Heart right ventricle (tissue), 16 donors: ENCODE results near the gene CASQ2. TPM values are rescaled to one million over a fixed set of nuclear protein-coding genes. Genes with fewer than 3 reads are reported as not detected.
A peak's percentile ranks its signal among the peaks of the same experiment; 100 is the strongest.

ENCODE experiments used
- ATAC-seq, 8 donors: fragments of 200-7000 bp; cut with Tn5 transposase; one replicate each; pipeline ENCODE4 v1.9.1; 2020; ENCODE audit warnings: mild to moderate bottlenecking in 8 of 8, moderate library complexity in 8 of 8, moderate number of reproducible peaks in 1 of 8
- DNase-seq, 2 donors: peaks; one replicate each; pipeline ENCODE4 v3.0.0-alpha.2; 2020
- H3K27ac ChIP-seq, 10 donors: fragments of 200-600 bp; sonication (generic) in 2 of 10; one replicate each; pipeline versions ENCODE4 v1.5.0 to v1.8.0; 2020 to 2022; ENCODE audit warnings: mild to moderate bottlenecking in 3 of 10
- H3K27me3 ChIP-seq, 7 donors: fragments of 200-600 bp; one replicate each; pipeline ENCODE4 v1.8.0; 2021 to 2022; ENCODE audit warnings: mild to moderate bottlenecking in 2 of 7
- H3K36me3 ChIP-seq, 9 donors: fragments of 200-600 bp; sonication (generic) in 1 of 9; one replicate each; pipeline versions ENCODE4 v1.5.0 to v1.8.0; 2020 to 2022; ENCODE audit warnings: mild to moderate bottlenecking in 2 of 9
- H3K4me1 ChIP-seq, 9 donors: fragments of 200-600 bp; sonication (generic) in 1 of 9; one replicate each; pipeline versions ENCODE4 v1.5.0 to v1.8.0; 2020 to 2022; ENCODE audit warnings: mild to moderate bottlenecking in 4 of 9
- H3K4me3 ChIP-seq, 10 donors: fragments of 200-600 bp; sonication (generic) in 2 of 10; one replicate each; pipeline versions ENCODE4 v1.5.0 to v1.8.0; 2020 to 2022; ENCODE audit warnings: mild to moderate bottlenecking in 7 of 10, moderate library complexity in 2 of 10
- H3K9me3 ChIP-seq, 11 donors: fragments of 200-600 bp in 10 of 11; sonication (generic) in 2 of 11; one replicate each; pipeline versions ENCODE4 v1.5.0 to v1.8.0; 2013 to 2022; ENCODE audit warnings: mild to moderate bottlenecking in 2 of 11, control low read depth in 1 of 11, moderate library complexity in 1 of 11
- WGBS, 2 donors: extraction: QIAGEN DNeasy Blood & Tissue Kit; methylation state at CpG; one replicate each; pipeline ENCODE4 v1.1.7; 2013; ENCODE audit warnings: inconsistent platforms in 1 of 2; 5-methylcytosine and 5-hydroxymethylcytosine counted together
- intact Hi-C, 10 donors: fragments of 100-400 bp; cut with DNase I; formaldehyde crosslinking; loops; one replicate each; pipeline versions ENCODE4 v1.11.1 to v1.14.2; 2022
- polyA plus RNA-seq, 2 donors: library from polyadenylated mRNA; stranded (reverse); fragments of 200-250 nt; gene quantifications; one replicate each; pipeline ENCODE4 v1.2.3, GENCODE V29; 2013
- total RNA-seq, 10 donors: library from RNA; stranded (reverse); fragmentation: NEBNext Ultra II Directional in 3 of 10; extraction: Animal tissue kit (Norgen Biotek cat#: 25700) in 3 of 10; gene quantifications; one replicate each; pipeline versions ENCODE4 v1.2.1 to v1.2.4, GENCODE V29; 2021 to 2023
- TF ChIP-seq, protein P1 (sequence below), 9 donors: fragments of 200-600 bp; sonication (generic) in 2 of 9; IDR thresholded peaks; one replicate each; pipeline versions ENCODE4 v1.5.0 to v1.8.0; 2021 to 2022; ENCODE audit warnings: antibody characterized with exemption in 9 of 9, mild to moderate bottlenecking in 5 of 9, moderate library complexity in 1 of 9
- donor health status: Arrhythmogenic right ventricular cardiomyopathy.
- donor health status: ischemic (EF 13 %, LVEDD 7.1; RV severe dilation, severe dysfunction).
- donor health status: healthy with polysubstance abuse.
- donor health status: DM: no; HTN: yes; CAD: no.
- donor health status: DM: no; HTN: no; CAD: no.
- donor health status: ischemic (EF 25% LVEDD 6.9; RV normal size, moderate dysfunction).
- donor health status: ischemic (EF 25% LVEDD 5.7; RV mildly dilated, moderate dysfunction).
- donor health status: healthy.
- donor health status: DM: yes; HTN: yes; CAD: no.
- donor health status: Ischemic cardiomyopathy.
- donor health status: ischemic (EF 35%, LVEDD 5.7; RV mildly dilated, moderate dysfunction).
- donor health status: nonischemic (EF 11% LVEDD 7.7; RV severe dilation, severe dysfunction).
- donor health status: DM: yes; HTN: yes; CAD: no.
- donor health status: PGD.
- donor health status: ischemic (EF 29% LVEDD 5.4; RV normal size, mild dysfunction).
- donor health status: nonischemic (EF 23%, LVEDD 6.1; RV moderate dilation, normal function).

Gene CASQ2
- total and polyA plus RNA-seq, 12 donors: 443 to 1,698 (median 1,186) TPM

DNA sequence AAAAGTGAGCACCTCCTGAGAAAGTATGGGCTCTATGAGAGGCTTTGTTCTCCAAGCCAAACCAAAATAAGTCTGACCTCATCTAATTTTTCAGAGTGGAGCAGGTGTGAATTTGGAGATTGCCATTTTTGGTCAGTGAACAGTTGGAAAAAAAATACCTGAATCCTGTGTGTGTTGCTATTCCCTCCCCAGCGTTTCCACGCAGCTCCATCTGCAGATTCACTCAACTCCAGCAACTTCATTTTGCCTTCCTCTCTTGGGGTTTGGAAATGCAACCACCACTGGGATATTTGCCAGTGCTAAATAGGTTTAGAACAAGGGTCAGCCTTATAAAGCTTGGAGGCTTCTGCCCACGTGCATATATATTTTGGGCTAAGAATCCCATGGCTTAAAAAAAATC lies 11.2 kb downstream of the CASQ2 start:
- peak overlapping the region; percentile 19 to 81 (median 76) for H3K27ac ChIP-seq
- DNase-seq (peak in 1 of 2 donors; percentile 26), ATAC-seq (peak in 5 of 8 donors; percentile 6 to 38 (median 22))
- no peak overlapping the region for H3K4me3 ChIP-seq
- intact Hi-C loops: no loop called here
- TF ChIP-seq, protein P1, sequence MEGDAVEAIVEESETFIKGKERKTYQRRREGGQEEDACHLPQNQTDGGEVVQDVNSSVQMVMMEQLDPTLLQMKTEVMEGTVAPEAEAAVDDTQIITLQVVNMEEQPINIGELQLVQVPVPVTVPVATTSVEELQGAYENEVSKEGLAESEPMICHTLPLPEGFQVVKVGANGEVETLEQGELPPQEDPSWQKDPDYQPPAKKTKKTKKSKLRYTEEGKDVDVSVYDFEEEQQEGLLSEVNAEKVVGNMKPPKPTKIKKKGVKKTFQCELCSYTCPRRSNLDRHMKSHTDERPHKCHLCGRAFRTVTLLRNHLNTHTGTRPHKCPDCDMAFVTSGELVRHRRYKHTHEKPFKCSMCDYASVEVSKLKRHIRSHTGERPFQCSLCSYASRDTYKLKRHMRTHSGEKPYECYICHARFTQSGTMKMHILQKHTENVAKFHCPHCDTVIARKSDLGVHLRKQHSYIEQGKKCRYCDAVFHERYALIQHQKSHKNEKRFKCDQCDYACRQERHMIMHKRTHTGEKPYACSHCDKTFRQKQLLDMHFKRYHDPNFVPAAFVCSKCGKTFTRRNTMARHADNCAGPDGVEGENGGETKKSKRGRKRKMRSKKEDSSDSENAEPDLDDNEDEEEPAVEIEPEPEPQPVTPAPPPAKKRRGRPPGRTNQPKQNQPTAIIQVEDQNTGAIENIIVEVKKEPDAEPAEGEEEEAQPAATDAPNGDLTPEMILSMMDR (IDR thresholded peaks at IDR 0.05): no peak
- H3K4me1 ChIP-seq: peaks cover 7 to 92% (median 50%) of the 10 kb centered on the region in 9 donors
- 4 to 15% methylated on average over 3 of the region's 3 CpGs for WGBS, 2 donors
- no peaks in the 10 kb centered on the region for H3K27me3 ChIP-seq
- H3K36me3 ChIP-seq: peaks cover 0 to 26% (median 0%) of the 10 kb centered on the region in 9 donors
- peaks cover 0 to 11% (median 0%) of the 10 kb centered on the region in 11 donors for H3K9me3 ChIP-seq

DNA sequence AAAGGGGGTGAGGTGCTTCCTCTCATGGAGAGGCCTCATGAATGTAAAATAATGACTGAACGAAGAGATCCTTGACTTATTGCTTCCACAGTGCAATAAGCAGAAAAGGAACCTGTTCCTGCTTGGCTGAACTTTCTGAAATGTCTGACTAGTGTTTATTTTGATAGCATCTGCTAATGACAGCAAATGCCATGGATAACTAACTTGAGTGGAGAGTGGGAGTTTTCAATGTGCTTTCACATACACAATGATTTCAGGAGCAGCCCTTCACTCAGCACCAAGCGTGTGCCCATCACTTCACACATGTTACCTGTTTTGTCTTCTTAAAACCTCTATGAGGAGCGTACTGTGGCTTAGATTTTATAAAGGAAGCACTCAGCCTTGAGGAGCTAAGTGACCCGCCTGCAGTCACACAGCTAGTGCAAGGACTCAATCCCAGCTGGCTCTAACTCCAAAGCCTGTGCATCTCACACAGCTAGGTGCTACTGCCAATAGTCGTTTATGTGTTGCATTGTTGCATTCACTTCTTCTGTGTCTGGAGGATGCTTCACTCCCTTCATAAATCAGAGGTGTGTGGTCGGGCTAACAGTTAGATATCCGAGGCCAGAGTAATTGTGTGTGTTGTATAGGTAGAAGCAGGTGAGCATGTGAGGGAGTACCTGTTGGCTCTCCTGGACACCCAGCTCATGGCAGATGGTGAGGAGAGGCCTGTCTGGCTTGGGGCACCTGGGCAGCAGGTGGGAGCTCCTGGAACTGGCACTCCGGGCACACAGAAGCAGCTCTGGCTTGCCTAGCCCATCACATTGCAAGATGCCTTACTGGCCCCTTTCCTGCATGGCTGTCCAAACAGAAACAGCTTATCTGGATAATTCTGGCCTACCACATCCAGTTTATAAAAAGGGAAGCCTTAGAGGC lies 12.8 kb downstream of the CASQ2 start:
- peaks cover 7 to 95% (median 49%) of the 10 kb centered on the region in 9 donors for H3K4me1 ChIP-seq
- no peaks in the 10 kb centered on the region for H3K27me3 ChIP-seq
- peak overlapping the region in 1 of 10 donors; percentile 6 for H3K4me3 ChIP-seq
- WGBS, 2 donors: 46 to 64% methylated on average over 8 of the region's 8 CpGs
- H3K36me3 ChIP-seq: peaks cover 0 to 17% (median 0%) of the 10 kb centered on the region in 9 donors
- peaks cover 0 to 11% (median 0%) of the 10 kb centered on the region in 11 donors for H3K9me3 ChIP-seq
- ATAC-seq (no peak), DNase-seq (no peak)
- TF ChIP-seq, protein P1 (IDR thresholded peaks at IDR 0.05): no peak
- intact Hi-C loops: no loop called here
- H3K27ac ChIP-seq: peak overlapping the region; percentile 57 to 82 (median 78)

GRCh38 chr1:115753830-115754229 lies 14.7 kb downstream of the CASQ2 start:
- TF ChIP-seq, protein P1 (IDR thresholded peaks at IDR 0.05): no peak
- Histone ChIP-seq H3K27me3 (no peaks in the 10 kb centered on the region), H3K4me3 (peak overlapping the region in 1 of 10 donors; percentile 19), H3K4me1 (peaks cover 10 to 98% (median 61%) of the 10 kb centered on the region in 9 donors), H3K36me3 (peaks cover 0 to 7% (median 0%) of the 10 kb centered on the region in 9 donors), H3K27ac (peak overlapping the region; percentile 63 to 82 (median 78)), H3K9me3 (peaks cover 0 to 1% (median 0%) of the 10 kb centered on the region in 11 donors)
- WGBS, 2 donors: 31 to 45% methylated on average over 8 of the region's 8 CpGs
- DNase-seq (peak in 1 of 2 donors; percentile 82), ATAC-seq (peak; percentile 65 to 90 (median 86))
- intact Hi-C loops: loop anchor here in 1 of 10 donors (2.0 kb wide), 1 partner anchor 15 kb away; the partner anchor contains the start of gene CASQ2

DNA sequence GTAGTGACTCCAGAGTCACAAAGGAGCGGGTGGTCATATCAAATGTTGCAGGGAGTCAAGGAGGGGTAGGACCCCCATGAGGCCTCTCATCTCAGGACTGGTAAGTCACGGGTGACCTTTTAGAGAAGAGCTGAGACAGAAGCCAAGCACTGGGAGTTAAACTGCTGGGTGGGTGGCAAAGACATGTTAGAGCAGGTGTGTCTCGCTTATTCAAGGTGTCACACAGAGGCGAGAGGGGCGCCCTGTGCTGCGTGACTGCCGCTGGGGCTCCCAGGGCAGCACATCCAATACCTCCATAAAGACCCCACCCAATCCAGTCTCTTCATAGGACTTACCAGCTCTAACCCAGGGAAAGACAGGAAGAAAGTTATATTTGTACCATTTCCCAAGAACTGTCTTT lies 15.2 kb downstream of the CASQ2 start:
- intact Hi-C loops: loop anchor here in 1 of 10 donors (2.0 kb wide), 1 partner anchor 15 kb away; the partner anchor contains the start of gene CASQ2
- no peaks in the 10 kb centered on the region for H3K9me3 ChIP-seq
- ATAC-seq (peak in 1 of 8 donors; percentile 19), DNase-seq (no peak)
- TF ChIP-seq, protein P1 (IDR thresholded peaks at IDR 0.05): no peak
- peak overlapping the region in 1 of 10 donors; percentile 19 for H3K4me3 ChIP-seq
- H3K4me1 ChIP-seq: peaks cover 13 to 96% (median 66%) of the 10 kb centered on the region in 9 donors
- no peaks in the 10 kb centered on the region for H3K27me3 ChIP-seq
- H3K36me3 ChIP-seq: peaks cover 0 to 7% (median 0%) of the 10 kb centered on the region in 9 donors
- WGBS, 2 donors: 62 to 80% methylated on average over 7 of the region's 7 CpGs
- peak overlapping the region; percentile 63 to 82 (median 78) for H3K27ac ChIP-seq
